Panc1 (cell line): ENCODE measurements around the gene WHAMM. TPM values are rescaled to one million over a fixed set of nuclear protein-coding genes. Genes with fewer than 3 reads are reported as not detected.
"Not testable (repeated sequence)": the region's sequence is repeated elsewhere in the genome, so short reads cannot be mapped to it uniquely, and the experiment has no call there.

Experiments
- ATAC-seq: fragments of 200-7000 bp; cut with Tn5 transposase; 2 replicates; pipeline ENCODE4 v1.9.1; 2020; ENCODE audit warnings: mild to moderate bottlenecking, moderate library complexity
- BruUV-seq: library from RNA; stranded (reverse); fragments of 400-500 nt; replicated peaks from 2 replicates; lab custom pipeline; 2021; lab: Mats Ljungman, UMichigan
- CTCF ChIA-PET: fragments of 300-600 bp; sonication (Branson Sonifier 250); formaldehyde crosslinking; loops from one replicate; lab custom pipeline; 2022; ENCODE audit warnings: antibody characterized with exemption; lab: Charles Lee
- POLR2A ChIA-PET: fragments of 300-600 bp; sonication (Branson Sonifier 250); formaldehyde crosslinking; loops from one replicate; lab custom pipeline; 2022; ENCODE audit warnings: antibody characterized with exemption; lab: Charles Lee
- DNase-seq: peaks from one replicate; pipeline ENCODE4 v3.0.0-alpha.2; 2010; ENCODE audit warnings: low read depth, low spot score
- H3K27ac ChIP-seq: 2 replicates; pipeline ENCODE4 v1.5.1; 2011; ENCODE audit warnings: mild to moderate bottlenecking, low read length, inconsistent platforms
- H3K27me3 ChIP-seq: fragments of 200-500 bp; sonication (Bioruptor generic); 2 replicates; pipeline ENCODE4 v1.6.0; 2014; ENCODE audit warnings: low read length, inconsistent platforms; ENCODE audit not compliant: control insufficient read depth, insufficient read depth
- H3K36me3 ChIP-seq: fragments of 200-500 bp; sonication (Bioruptor generic); 2 replicates; pipeline ENCODE4 v1.5.1; 2014; ENCODE audit warnings: inconsistent platforms, mild to moderate bottlenecking, low read length, moderate library complexity; ENCODE audit not compliant: control insufficient read depth, insufficient read depth
- H3K4me1 ChIP-seq: 2 replicates; pipeline ENCODE4 v1.5.1; 2011; ENCODE audit warnings: inconsistent platforms, mild to moderate bottlenecking, low read length, moderate library complexity; ENCODE audit not compliant: control insufficient read depth, insufficient read depth
- H3K4me3 ChIP-seq, 2 experiments: 2 replicates each; pipeline ENCODE4 v1.5.1; 2011 to 2012; ENCODE audit warnings: low read depth in 2 of 2, low read length in 2 of 2, mild to moderate bottlenecking in 2 of 2, inconsistent platforms in 1 of 2, moderate library complexity in 1 of 2
- H3K9me3 ChIP-seq: fragments of 200-500 bp; sonication (Bioruptor generic); 2 replicates; pipeline ENCODE4 v1.5.1; 2014; ENCODE audit warnings: low read depth, mild to moderate bottlenecking, inconsistent platforms, low read length, moderate library complexity; ENCODE audit not compliant: control insufficient read depth, insufficient read depth
- POLR2AphosphoS5 ChIP-seq: IDR thresholded peaks from 2 replicates; pipeline ENCODE4 v1.6.1; 2012; ENCODE audit warnings: mild to moderate bottlenecking, low read depth, low read length, moderate library complexity
- SIN3A ChIP-seq: IDR thresholded peaks from 2 replicates; pipeline ENCODE4 v1.6.1; 2012; ENCODE audit warnings: low read depth, mild to moderate bottlenecking, low read length, moderate library complexity, borderline replicate concordance; ENCODE audit not compliant: insufficient read depth
- TCF7L2 ChIP-seq: IDR thresholded peaks from 2 replicates; pipeline ENCODE4 v1.6.1; 2011; ENCODE audit warnings: mild to moderate bottlenecking, low read depth, low read length, inconsistent platforms
- in situ Hi-C: cut with HindIII; loops from 2 replicates; pipeline ENCODE4 v1.10.0; 2016; ENCODE audit warnings: low sequenced_read_pairs, low pct_unique_long_range_greater_than_20kb
- intact Hi-C: fragments of 100-400 bp; cut with micrococcal nuclease; formaldehyde crosslinking; loops from one replicate; pipeline ENCODE4 v1.10.0; 2022; ENCODE audit not compliant: unreplicated experiment
- total RNA-seq: library from RNA; stranded (reverse); gene quantifications from one replicate; pipeline ENCODE4 v1.2.1, GENCODE V29; 2021; ENCODE audit not compliant: unreplicated experiment
- TF ChIP-seq, protein P1 (sequence below), 2 experiments: IDR thresholded peaks; 2 replicates each; pipeline ENCODE4 v1.6.1; 2011 to 2012; ENCODE audit warnings: low read depth in 2 of 2, control low read depth in 1 of 2, low read length in 1 of 2, mild to moderate bottlenecking in 1 of 2, moderate library complexity in 1 of 2; ENCODE audit not compliant: insufficient read depth in 1 of 2
- TF ChIP-seq, protein P2 (sequence below): fragments of 450-650 bp; IDR thresholded peaks from 2 replicates; pipeline ENCODE4 v1.5.1; 2017; ENCODE audit warnings: mild to moderate bottlenecking

Gene WHAMM
- total RNA-seq, 1 experiment from 2014 or later = 8.8 TPM

DNA sequence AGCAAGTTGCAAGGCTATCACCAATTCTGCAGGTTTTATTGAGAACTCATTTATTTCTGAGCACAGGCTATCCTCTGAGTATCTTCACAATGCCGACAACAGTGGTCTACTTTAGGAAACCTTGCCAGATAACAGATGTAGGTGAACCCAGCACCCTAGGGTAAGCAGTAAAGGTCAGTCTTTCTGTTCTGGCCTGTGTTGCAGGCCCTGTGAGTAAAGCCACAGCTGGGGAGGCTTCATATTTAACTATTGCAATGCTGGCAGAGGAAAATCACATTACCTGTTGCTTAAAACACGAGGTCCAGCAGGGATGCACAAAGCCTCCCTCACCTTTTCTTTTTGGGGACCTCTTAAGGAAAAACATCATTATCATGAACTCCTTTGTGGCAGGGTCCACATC is 55.5 kb downstream of the WHAMM start:
- H3K9me3 ChIP-seq = no peaks in the 10 kb centered on the region
- POLR2A ChIA-PET = interaction anchor here (0.6 kb wide), 1 partner anchor 35 kb away, joined by 8 read pairs; no protein-coding TSS in a partner anchor
- no TSS peak for BruUV-seq
- no peaks in the 10 kb centered on the region; the same call in 1 of the 2 replicates for H3K36me3 ChIP-seq
- in situ Hi-C loops (no loop called here), intact Hi-C loops (no loop called here)
- TF ChIP-seq, protein P1, sequence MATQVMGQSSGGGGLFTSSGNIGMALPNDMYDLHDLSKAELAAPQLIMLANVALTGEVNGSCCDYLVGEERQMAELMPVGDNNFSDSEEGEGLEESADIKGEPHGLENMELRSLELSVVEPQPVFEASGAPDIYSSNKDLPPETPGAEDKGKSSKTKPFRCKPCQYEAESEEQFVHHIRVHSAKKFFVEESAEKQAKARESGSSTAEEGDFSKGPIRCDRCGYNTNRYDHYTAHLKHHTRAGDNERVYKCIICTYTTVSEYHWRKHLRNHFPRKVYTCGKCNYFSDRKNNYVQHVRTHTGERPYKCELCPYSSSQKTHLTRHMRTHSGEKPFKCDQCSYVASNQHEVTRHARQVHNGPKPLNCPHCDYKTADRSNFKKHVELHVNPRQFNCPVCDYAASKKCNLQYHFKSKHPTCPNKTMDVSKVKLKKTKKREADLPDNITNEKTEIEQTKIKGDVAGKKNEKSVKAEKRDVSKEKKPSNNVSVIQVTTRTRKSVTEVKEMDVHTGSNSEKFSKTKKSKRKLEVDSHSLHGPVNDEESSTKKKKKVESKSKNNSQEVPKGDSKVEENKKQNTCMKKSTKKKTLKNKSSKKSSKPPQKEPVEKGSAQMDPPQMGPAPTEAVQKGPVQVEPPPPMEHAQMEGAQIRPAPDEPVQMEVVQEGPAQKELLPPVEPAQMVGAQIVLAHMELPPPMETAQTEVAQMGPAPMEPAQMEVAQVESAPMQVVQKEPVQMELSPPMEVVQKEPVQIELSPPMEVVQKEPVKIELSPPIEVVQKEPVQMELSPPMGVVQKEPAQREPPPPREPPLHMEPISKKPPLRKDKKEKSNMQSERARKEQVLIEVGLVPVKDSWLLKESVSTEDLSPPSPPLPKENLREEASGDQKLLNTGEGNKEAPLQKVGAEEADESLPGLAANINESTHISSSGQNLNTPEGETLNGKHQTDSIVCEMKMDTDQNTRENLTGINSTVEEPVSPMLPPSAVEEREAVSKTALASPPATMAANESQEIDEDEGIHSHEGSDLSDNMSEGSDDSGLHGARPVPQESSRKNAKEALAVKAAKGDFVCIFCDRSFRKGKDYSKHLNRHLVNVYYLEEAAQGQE (IDR thresholded peaks at IDR 0.05; ENCODE audit: insufficient read depth in 1 of 2, low read depth in 2 of 2, low read length in 1 of 2) = no peak
- TF ChIP-seq TCF7L2 = no peak
- no peak for TF ChIP-seq SIN3A
- TF ChIP-seq, protein P2, sequence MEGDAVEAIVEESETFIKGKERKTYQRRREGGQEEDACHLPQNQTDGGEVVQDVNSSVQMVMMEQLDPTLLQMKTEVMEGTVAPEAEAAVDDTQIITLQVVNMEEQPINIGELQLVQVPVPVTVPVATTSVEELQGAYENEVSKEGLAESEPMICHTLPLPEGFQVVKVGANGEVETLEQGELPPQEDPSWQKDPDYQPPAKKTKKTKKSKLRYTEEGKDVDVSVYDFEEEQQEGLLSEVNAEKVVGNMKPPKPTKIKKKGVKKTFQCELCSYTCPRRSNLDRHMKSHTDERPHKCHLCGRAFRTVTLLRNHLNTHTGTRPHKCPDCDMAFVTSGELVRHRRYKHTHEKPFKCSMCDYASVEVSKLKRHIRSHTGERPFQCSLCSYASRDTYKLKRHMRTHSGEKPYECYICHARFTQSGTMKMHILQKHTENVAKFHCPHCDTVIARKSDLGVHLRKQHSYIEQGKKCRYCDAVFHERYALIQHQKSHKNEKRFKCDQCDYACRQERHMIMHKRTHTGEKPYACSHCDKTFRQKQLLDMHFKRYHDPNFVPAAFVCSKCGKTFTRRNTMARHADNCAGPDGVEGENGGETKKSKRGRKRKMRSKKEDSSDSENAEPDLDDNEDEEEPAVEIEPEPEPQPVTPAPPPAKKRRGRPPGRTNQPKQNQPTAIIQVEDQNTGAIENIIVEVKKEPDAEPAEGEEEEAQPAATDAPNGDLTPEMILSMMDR = no peak
- no peak for TF ChIP-seq POLR2AphosphoS5
- no peak overlapping the region for H3K4me3 ChIP-seq
- CTCF ChIA-PET = no interaction called here
- ATAC-seq = no peak
- DNase-seq = no peak
- H3K4me1 ChIP-seq = no peaks in the 10 kb centered on the region
- no peaks in the 10 kb centered on the region for H3K27me3 ChIP-seq
- H3K27ac ChIP-seq = no peak overlapping the region

DNA sequence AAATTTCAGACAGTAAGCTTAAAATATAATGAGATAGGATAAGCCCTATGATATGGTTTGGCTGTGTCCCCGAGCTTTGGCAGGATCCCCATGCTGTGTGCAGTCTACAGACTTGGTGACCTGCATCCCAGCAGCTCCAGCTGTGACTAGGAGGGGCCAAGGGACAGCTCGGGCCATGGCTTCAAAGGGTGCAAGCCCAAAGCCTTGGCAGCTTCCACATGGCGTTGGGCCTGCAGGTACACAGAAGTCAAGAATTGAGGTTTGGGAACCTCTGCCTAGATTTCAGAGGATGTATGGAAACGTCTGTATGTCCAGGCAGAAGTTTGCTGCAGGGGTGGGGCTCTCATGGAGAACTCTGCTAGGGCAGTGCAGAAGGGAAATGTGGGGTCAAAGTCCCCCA is 56.2 kb downstream of the WHAMM start:
- H3K27me3 ChIP-seq, H3K9me3 ChIP-seq, H3K4me1 ChIP-seq, CTCF ChIA-PET, DNase-seq, in situ Hi-C loops, H3K4me3 ChIP-seq, H3K36me3 ChIP-seq, BruUV-seq, H3K27ac ChIP-seq, intact Hi-C loops, ATAC-seq: not testable (repeated sequence)
- POLR2A ChIA-PET = interaction anchor here (0.6 kb wide), 1 partner anchor 36 kb away, joined by 8 read pairs; no protein-coding TSS in a partner anchor

DNA sequence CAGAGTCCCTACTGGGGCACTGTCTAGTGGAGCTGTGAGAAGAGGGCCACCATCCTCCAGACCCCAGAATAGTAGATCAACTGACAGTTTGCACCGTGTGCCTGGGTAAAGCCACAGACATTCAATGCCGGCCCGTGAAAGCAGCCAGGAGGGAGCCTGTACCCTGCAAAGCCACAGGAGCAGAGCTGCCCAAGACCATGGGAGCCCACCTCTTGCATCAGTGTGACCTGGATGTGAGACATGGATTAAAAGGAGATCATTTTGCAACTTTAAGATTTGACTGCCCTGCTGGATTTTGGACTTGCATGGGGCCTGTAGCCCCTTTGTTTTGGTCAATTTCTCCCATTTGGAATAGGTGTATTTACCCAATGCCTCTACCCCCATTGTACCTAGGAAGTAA is 56.6 kb downstream of the WHAMM start:
- CTCF ChIA-PET, intact Hi-C loops: not testable (repeated sequence)

More for the DNA sequence above, 56.6 kb downstream of the WHAMM start:
- POLR2A ChIA-PET = interaction anchor here (0.5 kb wide), 1 partner anchor 293 kb away, joined by 3 read pairs; no protein-coding TSS in a partner anchor
- H3K27ac ChIP-seq, H3K4me1 ChIP-seq, in situ Hi-C loops, H3K36me3 ChIP-seq, H3K4me3 ChIP-seq, ATAC-seq, H3K9me3 ChIP-seq, BruUV-seq, DNase-seq, H3K27me3 ChIP-seq: not testable (repeated sequence)
